H54 (cell line): ENCODE data around the gene TACR2.

Source experiments
- DNase-seq: peaks from one replicate; pipeline ENCODE4 v3.0.0; 2011; ENCODE audit warnings: low spot score, mixed read lengths; ENCODE audit not compliant: insufficient read length
- FAIRE-seq: peaks from 3 replicates; lab custom pipeline; 2011; peaks lifted over from hg19 to GRCh38; lab: Jason Lieb, UNC
- POLR2A ChIP-seq: IDR thresholded peaks from 2 replicates; pipeline ENCODE4 v1.6.1; 2011; ENCODE audit warnings: low read depth, mild to moderate bottlenecking, low read length

The TACR2 gene

GRCh38 chr10:69439813-69440506 lies 23.2 kb upstream of the TACR2 start:
- TF ChIP-seq POLR2A, result no peak
- FAIRE-seq (no peak), DNase-seq (no peak)

DNA sequence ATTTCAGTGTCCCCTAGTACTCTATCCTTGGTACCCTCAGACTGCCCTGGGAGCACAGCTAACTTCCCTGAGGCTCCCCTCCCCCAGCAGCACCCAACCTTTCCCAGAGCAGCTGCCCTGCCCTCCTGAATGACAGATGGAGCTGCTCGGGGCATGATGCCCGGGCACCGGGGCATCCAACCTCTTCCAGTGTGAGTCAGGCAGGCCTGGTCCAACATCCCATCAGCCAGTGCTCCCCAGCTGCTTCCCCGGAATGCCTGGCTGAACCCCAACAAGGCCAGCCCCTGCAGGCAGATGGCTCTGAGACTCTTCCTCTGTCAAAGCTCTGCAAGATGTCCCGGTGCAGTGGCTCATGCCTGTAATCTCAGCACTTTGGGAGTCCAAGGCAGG lies 22.6 kb upstream of the TACR2 start:
- no peak for TF ChIP-seq POLR2A
- peak; percentile 83 for DNase-seq
- FAIRE-seq, result peak; percentile 73

GRCh38 chr10:69438536-69439349 lies 22.0 kb upstream of the TACR2 start:
- peak; percentile 58 for FAIRE-seq
- peak; percentile 66 for DNase-seq
- no peak for TF ChIP-seq POLR2A

DNA sequence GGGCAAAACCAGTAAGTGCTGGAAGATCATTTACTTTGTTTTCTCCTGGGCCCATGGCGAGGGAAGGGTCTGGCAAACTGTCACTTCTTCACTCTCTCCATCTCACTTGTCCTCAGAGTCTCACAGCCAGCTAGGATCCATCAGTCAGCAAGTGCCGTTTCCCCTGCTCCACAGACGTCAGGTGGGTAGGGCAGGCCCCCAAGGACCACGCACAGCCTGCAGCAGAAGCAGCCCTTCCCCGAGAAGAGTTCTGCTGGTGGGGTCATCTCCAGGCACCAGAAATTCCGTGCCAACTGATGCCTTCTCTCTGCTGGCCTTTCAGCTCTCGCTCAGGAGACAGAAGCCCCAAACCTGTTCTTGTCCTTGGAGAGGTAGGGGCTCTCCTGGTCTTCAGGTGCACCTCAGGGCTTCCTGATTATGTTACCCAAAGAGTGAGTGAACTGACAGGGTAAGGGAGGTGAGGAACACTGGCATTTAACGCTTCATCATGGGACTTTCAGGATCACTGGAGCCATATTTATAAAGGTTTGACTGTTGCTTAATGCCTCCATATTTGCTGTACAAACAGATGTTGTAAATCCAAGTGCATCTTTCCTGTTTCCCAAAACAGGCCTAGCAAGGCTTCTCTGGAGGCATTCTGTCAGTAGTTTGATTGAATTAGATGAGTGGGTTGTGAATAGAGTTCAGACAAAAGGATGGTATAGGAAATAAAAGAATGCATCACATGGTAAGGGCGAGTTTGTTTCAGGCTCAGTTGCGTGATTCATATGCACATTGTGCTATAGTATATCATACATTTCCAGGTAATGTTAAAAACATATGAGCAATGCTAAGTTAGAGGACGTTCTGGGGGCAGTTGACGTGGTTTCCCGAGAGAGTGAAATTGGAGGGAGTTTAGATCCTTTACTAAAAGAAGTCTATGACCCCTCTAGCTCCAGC lies 20.9 kb upstream of the TACR2 start:
- no peak for TF ChIP-seq POLR2A
- FAIRE-seq (no peak), DNase-seq (no peak)

GRCh38 chr10:69435966-69436520 lies 19.3 kb upstream of the TACR2 start:
- DNase-seq (no peak), FAIRE-seq (no peak)
- TF ChIP-seq POLR2A, result no peak

- DNase-seq, result no peak
- TF ChIP-seq POLR2A, result no peak
- FAIRE-seq, result no peak
Observed at GRCh38 chr10:69434926-69435325, 18.2 kb upstream of the TACR2 start.

DNA sequence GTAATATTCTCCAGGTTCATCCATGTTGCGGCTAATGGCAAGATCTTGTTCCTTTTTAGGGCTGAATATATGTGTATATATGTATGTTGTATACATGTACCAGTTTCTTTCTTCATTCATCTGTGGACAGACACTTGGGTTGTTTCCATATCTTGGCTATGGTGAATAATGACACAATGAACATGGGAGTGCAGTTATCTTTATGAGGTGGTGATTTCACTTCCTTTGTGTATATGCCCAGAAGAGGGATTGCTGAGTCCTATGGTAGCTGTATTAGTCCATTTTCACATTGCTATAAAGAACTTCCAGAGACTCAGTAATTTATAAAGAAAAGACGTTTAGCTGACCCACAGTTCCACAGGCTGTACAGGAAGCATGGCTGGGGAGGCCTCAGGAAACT lies 17.5 kb upstream of the TACR2 start:
- FAIRE-seq (no peak), DNase-seq (no peak)
- no peak for TF ChIP-seq POLR2A

GRCh38 chr10:69428165-69428564 lies 11.4 kb upstream of the TACR2 start:
- DNase-seq (no peak), FAIRE-seq (no peak)
- TF ChIP-seq POLR2A, result no peak

GRCh38 chr10:69426376-69426727 lies 9.6 kb upstream of the TACR2 start:
- TF ChIP-seq POLR2A, result no peak
- no peak for DNase-seq
- no peak for FAIRE-seq

DNA sequence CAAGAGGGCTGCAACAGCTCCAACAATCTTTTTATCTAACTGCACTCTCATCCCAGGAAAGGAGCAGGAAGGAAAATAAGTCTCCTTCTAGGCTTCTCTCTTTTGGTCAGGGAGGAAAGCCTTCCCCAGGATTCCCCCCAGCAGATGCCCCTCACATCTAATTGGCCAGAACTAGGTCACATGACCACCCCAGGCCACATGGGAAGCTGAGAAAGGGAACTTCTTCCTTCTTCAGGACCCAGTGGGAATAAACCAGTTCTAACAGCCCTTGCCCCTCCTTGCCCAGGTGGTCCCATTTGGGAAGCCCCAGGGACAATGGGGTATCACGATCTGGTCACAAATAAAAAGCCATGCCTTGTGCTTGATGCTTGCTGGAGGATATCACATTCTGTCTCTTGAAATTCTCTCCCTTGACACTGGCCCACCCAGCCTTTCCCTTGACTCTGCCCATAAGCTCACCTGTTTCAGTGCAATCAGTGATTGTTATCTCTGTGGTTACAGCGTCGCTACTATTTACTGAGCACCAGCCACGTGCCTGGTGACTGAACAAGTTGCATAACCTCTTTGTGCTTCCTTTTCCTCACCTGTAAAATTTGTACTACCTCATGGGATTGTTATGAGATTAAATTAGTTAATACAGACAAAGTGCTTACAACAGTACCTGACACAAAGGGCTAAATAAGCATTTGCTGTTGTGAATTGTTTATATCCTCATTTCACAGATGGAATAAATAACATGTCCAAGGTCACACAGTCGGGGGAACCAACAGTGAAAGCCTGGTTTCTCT lies 9.0 kb upstream of the TACR2 start:
- no peak for TF ChIP-seq POLR2A
- FAIRE-seq (no peak), DNase-seq (no peak)

DNA sequence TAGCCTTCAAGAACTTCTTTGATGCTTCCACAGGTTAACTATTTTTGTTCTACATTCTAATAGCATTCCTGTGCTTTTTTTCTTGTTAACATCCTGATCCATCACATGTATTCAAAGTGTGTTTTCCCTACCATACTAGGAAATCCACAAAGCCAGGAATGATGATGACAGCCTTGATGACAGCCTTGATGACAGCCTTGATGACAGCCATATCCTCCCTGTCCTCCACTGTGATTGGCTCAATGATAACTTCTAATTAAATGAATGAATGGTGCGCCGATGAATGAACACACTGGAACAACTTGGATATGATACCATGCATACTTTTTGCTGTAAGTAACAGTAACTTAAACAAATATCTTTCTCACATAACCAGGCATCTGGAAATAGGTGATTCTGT lies 8.3 kb upstream of the TACR2 start:
- FAIRE-seq (no peak), DNase-seq (no peak)

GRCh38 chr10:69422676-69423075 lies 6.0 kb upstream of the TACR2 start:
- no peak for FAIRE-seq
- no peak for DNase-seq
- no peak for TF ChIP-seq POLR2A

More for the DNA sequence above, 8.3 kb upstream of the TACR2 start:
- TF ChIP-seq POLR2A, result no peak

- no peak for FAIRE-seq
- TF ChIP-seq POLR2A, result no peak
- DNase-seq, result no peak
Observed at GRCh38 chr10:69421611-69422308, 5.0 kb upstream of the TACR2 start.
